Duodenal mucosa (tissue), 2 donors: ENCODE results near the gene NELFB.

Source experiments
- H3K27ac ChIP-seq: one replicate; pipeline ENCODE4 v1.7.0; 2013; ENCODE audit warnings: low read depth, low read length
- H3K27me3 ChIP-seq, 2 donors: one replicate each; pipeline ENCODE4 v1.7.0; 2013; ENCODE audit warnings: low read length in 2 of 2, control low read depth in 1 of 2; ENCODE audit not compliant: insufficient read depth in 2 of 2, control insufficient read depth in 1 of 2
- H3K36me3 ChIP-seq, 2 donors: one replicate each; pipeline ENCODE4 v1.7.0; 2013; ENCODE audit warnings: low read length in 2 of 2, control low read depth in 1 of 2; ENCODE audit not compliant: insufficient read depth in 2 of 2, control insufficient read depth in 1 of 2
- H3K4me1 ChIP-seq, 2 donors: one replicate each; pipeline ENCODE4 v1.7.0; 2013; ENCODE audit warnings: low read length in 2 of 2, control low read depth in 1 of 2; ENCODE audit not compliant: insufficient read depth in 2 of 2, control insufficient read depth in 1 of 2
- H3K4me3 ChIP-seq, 2 donors: one replicate each; pipeline ENCODE4 v1.7.0; 2013; ENCODE audit warnings: low read length in 2 of 2, low read depth in 1 of 2
- H3K9ac ChIP-seq, 2 donors: one replicate each; pipeline ENCODE4 v1.7.0; 2013; ENCODE audit warnings: low read length in 2 of 2, low read depth in 1 of 2
- H3K9me3 ChIP-seq, 2 donors: one replicate each; pipeline ENCODE4 v1.7.0; 2013; ENCODE audit warnings: low read length in 2 of 2, control low read depth in 1 of 2; ENCODE audit not compliant: control insufficient read depth in 1 of 2

The NELFB gene

DNA sequence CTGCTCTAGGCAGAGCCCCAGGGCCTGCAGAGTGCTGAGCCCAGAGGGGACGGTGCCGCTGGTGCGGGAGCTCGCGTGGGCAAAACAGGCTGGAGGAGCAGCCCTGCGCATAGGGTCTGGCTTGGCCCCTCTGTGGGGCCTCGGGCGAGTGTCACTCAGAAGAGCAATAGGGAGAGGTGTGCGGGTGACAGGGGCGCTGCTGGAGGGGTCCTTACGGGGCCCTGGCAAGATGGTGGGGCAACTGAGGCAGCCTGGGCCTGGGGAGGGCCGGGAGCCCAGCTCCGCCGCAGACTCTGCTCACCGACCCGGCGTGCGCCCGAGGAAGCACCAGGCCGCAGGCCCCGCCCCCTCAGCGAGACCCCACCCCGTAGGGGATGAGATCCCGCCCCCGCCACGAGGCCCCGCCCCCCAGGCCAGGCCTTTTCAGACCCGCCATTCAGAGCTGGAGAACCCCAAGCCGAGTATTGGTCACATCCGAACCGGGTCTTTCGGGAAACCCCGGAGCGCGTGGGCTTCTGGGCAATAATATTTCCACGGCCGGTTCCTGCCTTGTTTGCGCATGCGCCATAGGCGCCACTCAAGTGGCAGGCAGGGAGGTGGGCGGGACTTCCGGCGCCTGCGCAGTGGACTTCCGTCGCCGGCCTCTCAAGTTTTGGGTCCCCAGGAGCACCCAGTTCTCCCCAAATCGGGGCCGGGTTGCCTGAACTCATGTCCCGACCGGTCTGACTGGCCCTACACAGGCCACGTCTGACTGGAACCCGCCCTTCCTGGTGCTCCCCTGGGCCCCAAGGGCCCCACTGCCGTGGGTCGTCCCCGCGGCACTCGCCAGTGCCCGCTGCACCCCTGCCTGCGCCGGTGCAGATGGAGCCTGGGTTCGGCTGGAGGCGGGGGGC lies 31.8 kb upstream of the NELFB start:
- Histone ChIP-seq H3K4me1 (peaks cover 20 to 48% of the 10 kb centered on the region in 2 donors), H3K27ac (peak overlapping the region; percentile 85), H3K36me3 (no peaks in the 10 kb centered on the region), H3K4me3 (peak overlapping the region; percentile 80 to 86), H3K9me3 (no peaks in the 10 kb centered on the region), H3K27me3 (peaks cover 0 to under 1% of the 10 kb centered on the region in 2 donors), H3K9ac (peak overlapping the region; percentile 91 to 92)

DNA sequence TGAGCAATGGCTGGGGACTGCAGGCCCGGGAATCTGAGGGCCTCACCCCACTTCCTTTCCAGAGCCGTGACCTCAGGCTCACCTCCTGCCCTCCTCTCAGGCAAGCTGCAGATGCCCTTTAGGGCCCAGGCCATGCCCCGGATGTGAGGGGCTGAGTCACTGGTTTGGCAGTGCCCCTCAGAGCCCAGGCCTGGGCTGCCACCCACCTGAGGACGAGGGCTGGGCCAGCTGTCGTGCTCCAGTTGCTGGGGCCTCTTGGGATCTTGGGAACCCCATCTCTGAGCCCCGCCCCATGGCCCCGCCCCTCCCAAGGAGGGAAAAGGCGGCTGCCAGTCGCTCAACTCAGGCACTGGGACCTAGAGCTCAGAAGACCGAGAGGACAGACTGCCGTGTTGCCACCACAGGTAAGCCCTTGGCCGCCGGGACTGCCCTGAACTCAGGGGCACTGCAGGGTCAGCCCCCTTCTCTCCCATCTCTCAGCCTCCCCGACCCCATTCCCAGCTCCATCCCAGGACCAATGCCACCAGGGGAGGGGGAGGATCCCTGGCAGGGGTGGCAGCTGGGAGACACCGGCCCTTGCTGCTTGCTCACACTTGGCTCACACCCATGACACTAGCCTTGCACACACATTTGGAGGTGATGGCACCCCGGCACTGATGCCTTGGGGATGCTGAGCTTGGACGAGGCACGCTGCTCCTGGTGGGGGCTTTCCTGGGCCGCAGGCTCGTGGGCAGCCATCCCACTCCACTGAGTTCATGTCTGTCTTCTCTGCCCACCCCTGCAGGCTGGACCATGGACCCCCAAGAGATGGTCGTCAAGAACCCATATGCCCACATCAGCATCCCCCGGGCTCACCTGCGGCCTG lies 30.1 kb upstream of the NELFB start, which contains the start of gene CYSRT1:
Gene CYSRT1, plus strand, starts transcription at position 345 of the 865 bp plus-strand sequence. Its CDS starts 448 bp downstream, at position 793.
- peaks cover 4 to 12% of the 10 kb centered on the region in 2 donors for H3K27me3 ChIP-seq
- H3K36me3 ChIP-seq, result no peaks in the 10 kb centered on the region
- H3K9ac ChIP-seq, result peak within 1 kb of the TSS; percentile 91 to 92
- peaks cover 19 to 43% of the 10 kb centered on the region in 2 donors for H3K4me1 ChIP-seq
- no peak within 1 kb of the TSS for H3K27ac ChIP-seq
- no peaks in the 10 kb centered on the region for H3K9me3 ChIP-seq
- H3K4me3 ChIP-seq, result peak within 1 kb of the TSS; percentile 80 to 86

DNA sequence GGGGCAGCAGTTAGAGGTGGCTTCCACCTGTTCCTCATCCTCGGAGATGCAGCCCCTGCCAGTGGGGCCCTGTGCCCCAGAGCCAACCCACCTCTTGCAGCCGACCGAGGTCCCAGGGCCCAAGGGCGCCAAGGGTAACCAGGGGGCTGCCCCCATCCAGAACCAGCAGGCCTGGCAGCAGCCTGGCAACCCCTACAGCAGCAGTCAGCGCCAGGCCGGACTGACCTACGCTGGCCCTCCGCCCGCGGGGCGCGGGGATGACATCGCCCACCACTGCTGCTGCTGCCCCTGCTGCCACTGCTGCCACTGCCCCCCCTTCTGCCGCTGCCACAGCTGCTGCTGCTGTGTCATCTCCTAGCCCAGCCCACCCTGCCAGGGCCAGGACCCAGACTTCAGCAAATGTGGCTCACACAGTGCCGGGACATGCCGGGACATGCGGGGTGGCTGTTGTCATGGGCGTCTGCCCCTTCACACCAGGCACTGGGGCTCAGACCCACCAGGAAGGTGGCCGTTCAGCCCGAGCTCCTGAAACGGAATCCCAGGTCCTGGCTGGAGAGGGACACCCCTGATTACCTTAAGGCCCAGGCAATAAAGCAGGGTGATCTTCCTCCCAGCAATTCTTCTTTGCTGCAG lies 29.3 kb upstream of the NELFB start:
- no peak overlapping the region for H3K27ac ChIP-seq
- peaks cover 27 to 51% of the 10 kb centered on the region in 2 donors for H3K4me1 ChIP-seq
- H3K4me3 ChIP-seq, result no peak overlapping the region

DNA sequence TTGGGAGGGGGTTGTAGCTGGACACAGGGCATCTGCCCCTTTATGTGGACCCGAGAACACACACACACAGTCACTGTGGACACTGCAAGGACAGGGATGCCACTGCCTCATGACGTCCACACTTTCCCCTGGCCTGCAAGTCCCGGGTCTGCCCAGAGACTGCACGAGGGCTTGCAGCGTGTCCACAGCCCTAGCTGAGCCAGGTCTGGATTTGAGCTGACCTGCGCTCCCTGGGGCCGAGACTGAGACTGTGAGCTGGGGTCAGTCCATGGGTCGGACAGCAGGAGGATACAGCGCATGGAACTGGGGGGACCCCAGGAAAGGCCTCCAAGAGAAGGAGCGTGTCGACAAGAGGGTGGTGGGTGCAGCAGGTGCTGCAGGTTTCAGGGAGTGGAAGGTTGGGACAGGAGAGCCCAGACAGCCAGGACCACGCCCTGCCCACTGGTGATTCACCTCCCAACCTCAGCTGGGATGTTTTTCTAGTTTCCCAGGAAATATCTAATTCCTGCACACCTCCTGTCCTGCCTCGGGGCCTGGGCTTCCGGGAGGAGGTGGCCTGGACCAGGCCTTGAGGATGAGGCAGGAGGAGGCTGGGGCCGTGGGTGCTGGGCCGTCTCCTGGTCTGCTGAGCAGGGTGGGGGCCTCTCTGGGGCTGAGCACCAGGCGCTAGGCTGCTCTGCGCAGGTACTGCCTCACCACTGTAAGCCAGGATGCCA lies 28.6 kb upstream of the NELFB start:
- Histone ChIP-seq H3K4me3 (no peak overlapping the region), H3K4me1 (peaks cover 34 to 58% of the 10 kb centered on the region in 2 donors), H3K9me3 (no peaks in the 10 kb centered on the region), H3K27me3 (peaks cover 4 to 12% of the 10 kb centered on the region in 2 donors), H3K27ac (no peak overlapping the region), H3K9ac (no peak overlapping the region), H3K36me3 (no peaks in the 10 kb centered on the region)

More for the DNA sequence above, 29.3 kb upstream of the NELFB start:
- Histone ChIP-seq H3K27me3 (peaks cover 4 to 12% of the 10 kb centered on the region in 2 donors), H3K9me3 (no peaks in the 10 kb centered on the region), H3K36me3 (no peaks in the 10 kb centered on the region), H3K9ac (no peak overlapping the region)

DNA sequence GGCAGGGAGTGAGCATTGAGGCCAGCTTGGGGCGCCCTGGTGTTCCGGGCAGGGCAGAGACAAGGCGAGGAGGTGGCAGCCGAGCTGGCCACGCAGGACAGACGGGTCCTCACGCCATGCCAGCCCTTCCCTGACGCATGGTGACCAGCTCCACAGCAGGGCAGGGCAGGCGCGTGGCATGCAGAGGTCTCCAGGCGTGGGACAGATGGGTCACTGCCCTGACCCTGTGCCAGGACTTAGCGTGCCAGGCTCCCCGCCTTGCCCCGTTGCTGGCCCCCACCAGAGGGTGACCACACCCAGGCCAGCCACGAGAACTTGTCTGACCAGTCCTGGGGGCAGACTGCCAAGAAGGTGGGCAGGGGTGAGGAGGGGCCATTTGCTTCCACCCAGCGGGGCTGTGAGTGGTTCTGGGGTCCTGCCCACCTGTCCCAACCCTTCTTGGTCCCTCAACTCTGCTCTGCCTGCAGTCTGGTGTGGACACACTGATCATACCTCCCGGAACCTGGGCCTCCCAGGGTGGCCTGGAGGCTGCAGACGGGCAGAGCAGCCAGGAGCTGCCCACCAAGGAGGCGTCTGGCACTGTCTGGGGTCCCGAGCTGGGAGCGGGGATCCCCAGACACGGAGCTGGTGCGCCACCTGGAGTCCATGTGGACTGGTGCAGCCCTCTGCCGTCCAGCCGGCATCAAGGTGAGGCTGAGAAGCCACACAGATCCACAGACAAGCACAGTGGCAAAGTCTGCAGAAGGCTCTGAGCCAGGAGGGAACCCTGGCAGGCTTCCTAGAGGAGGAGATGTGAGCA lies 27.9 kb upstream of the NELFB start, which contains the start of gene RNF224:
Gene RNF224, plus strand, starts transcription at position 449 of the 799 bp plus-strand sequence. CDS start 834 bp downstream, outside the sequence.
- peaks cover 11 to 17% of the 10 kb centered on the region in 2 donors for H3K27me3 ChIP-seq
- H3K4me3 ChIP-seq, result no peak within 1 kb of the TSS
- H3K36me3 ChIP-seq, result no peaks in the 10 kb centered on the region
- H3K4me1 ChIP-seq, result peaks cover 34 to 63% of the 10 kb centered on the region in 2 donors
- no peak within 1 kb of the TSS for H3K27ac ChIP-seq
- H3K9ac ChIP-seq, result peak within 1 kb of the TSS in 1 of 2 donors; percentile 7
- no peaks in the 10 kb centered on the region for H3K9me3 ChIP-seq

DNA sequence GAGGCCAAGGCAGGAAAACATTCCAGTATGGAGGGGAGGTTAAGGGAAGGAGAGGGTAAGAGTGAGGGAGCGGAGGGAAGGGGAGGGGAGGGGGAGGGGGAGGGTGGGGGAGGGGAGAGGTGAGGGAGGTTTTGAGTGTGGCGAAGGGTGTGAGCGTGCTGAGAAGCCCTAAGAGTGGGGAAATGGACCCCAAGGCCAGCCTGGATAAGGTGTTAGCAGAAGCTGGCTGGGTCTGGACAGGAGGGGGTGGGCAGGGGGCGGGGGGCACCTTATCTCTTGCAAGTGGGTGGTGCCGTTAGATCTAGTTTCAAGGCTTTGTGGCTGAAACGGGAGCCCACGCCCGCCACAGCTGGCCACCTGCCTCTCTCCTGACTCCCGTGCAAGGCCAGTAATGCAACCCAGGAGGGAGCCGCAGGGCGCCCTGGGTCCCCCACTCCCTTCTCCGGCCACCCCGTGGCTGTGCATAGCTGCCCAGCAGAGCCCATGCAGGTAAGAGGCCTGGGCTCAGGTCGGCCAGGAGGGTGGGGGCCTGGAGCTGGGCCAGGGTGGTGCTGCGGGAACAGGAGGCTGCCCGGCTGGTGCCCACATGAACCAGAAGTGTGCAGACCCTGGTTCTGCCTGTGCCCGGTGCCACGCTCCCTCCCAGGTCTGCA lies 27.1 kb upstream of the NELFB start:
- Histone ChIP-seq H3K9ac (no peak overlapping the region), H3K4me1 (peaks cover 32 to 63% of the 10 kb centered on the region in 2 donors), H3K36me3 (no peaks in the 10 kb centered on the region), H3K27me3 (peaks cover 11 to 20% of the 10 kb centered on the region in 2 donors), H3K4me3 (no peak overlapping the region), H3K27ac (no peak overlapping the region), H3K9me3 (no peaks in the 10 kb centered on the region)

DNA sequence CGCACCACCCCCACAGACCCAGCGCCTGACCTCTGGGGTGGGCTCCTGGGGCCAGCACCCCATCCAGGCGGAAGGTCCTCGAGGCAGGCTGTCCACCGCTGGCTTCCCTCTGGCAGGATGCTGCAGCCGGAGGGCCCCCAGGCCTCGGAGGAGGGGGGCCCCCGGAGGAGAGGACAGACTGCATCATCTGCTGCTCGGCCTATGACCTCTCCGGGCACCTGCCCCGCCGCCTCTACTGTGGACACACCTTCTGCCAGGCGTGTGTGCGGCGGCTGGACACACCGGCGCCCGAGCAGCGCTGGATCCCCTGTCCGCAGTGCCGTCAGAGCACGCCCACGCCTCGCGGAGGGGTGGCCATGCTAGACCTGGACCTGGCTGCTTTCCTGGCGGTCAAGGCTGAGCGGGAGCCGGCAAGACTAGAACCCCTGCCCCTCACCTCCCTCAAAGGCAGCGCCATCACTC lies 26.6 kb upstream of the NELFB start:
- H3K4me3 ChIP-seq, result no peak overlapping the region
- no peak overlapping the region for H3K9ac ChIP-seq
- no peaks in the 10 kb centered on the region for H3K36me3 ChIP-seq
- H3K27me3 ChIP-seq, result peaks cover 11 to 25% of the 10 kb centered on the region in 2 donors
- peaks cover 30 to 61% of the 10 kb centered on the region in 2 donors for H3K4me1 ChIP-seq
- H3K27ac ChIP-seq, result no peak overlapping the region
- no peaks in the 10 kb centered on the region for H3K9me3 ChIP-seq

DNA sequence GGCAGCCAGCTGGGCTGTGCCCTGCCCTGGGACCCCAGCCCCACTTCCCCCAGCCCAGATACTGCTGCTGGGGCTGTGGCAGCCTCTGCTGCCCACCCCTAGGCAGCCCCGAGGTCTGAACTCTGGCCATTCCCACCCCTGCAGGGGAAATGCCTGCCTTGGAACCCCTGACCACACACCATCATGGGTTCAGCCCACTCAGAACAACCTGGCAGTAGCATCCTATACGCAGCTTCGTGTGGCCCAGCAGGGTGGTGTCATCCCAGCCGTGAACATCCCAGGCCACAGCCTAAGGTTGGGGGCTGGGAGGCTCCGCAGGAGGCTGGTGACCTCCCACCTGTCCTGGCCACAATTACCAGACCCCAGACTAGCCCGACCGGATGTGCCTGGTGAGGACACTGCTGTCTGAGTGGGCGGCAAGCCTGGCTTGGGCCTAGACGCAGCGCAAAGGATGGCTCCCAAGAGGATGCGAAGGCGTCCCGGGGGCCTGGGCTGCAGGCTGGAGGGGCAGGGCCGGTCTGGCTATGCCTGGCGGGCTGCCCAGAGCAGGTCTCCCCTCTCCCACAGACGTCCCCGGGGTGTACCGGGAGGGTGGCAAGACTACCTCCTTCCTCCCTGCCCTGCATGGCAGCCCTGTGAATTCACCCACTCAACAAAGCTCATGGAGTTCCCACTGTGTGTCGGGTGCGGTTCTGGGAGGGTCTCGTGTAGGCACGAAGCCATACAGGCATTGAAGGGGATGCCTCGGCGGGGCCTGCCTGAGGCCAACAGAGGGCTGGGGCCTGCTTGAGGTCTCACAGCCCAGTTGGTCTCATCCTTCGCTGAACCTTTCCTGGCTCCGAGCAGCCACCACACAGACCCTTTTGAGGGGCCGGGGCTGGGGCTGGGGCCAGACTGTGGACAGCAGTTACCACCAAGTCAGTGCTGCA lies 25.9 kb upstream of the NELFB start:
- Histone ChIP-seq H3K4me1 (peaks cover 30 to 54% of the 10 kb centered on the region in 2 donors), H3K27ac (peak overlapping the region; percentile 3), H3K36me3 (no peaks in the 10 kb centered on the region), H3K27me3 (peaks cover 12 to 28% of the 10 kb centered on the region in 2 donors), H3K4me3 (no peak overlapping the region), H3K9me3 (no peaks in the 10 kb centered on the region), H3K9ac (no peak overlapping the region)
